Kidney (tissue), 14 donors: ENCODE measurements around the gene ACSF3. TPM values are rescaled to one million over a fixed set of nuclear protein-coding genes. Genes with fewer than 3 reads are reported as not detected.

Experiments used
- DNase-seq, 5 donors: peaks; one replicate each; pipeline ENCODE4 v3.0.0-alpha.2; 2013 to 2020
- FAIRE-seq: peaks from 2 replicates; lab custom pipeline; 2012; peaks lifted over from hg19 to GRCh38; lab: Jason Lieb, UNC
- H3K27ac ChIP-seq, 2 donors: one replicate each; pipeline ENCODE4 v1.7.0; 2013; ENCODE audit warnings: low read depth in 2 of 2, low read length in 2 of 2, inconsistent platforms in 1 of 2
- H3K27me3 ChIP-seq: one replicate; pipeline ENCODE4 v1.7.1; 2013; ENCODE audit warnings: low read length, inconsistent platforms; ENCODE audit not compliant: control insufficient read depth, insufficient read depth
- H3K36me3 ChIP-seq, 3 donors: one replicate each; pipeline versions ENCODE4 v1.7.0 to v1.7.1; 2013; ENCODE audit warnings: low read length in 3 of 3, control low read depth in 1 of 3, inconsistent platforms in 1 of 3; ENCODE audit not compliant: insufficient read depth in 3 of 3, control insufficient read depth in 2 of 3
- H3K4me1 ChIP-seq, 3 donors: one replicate each; pipeline versions ENCODE4 v1.7.0 to v1.7.1; 2013; ENCODE audit warnings: low read length in 3 of 3, inconsistent platforms in 1 of 3, low read depth in 1 of 3; ENCODE audit not compliant: control insufficient read depth in 2 of 3, insufficient read depth in 2 of 3
- H3K4me3 ChIP-seq, 3 donors: one replicate each; pipeline versions ENCODE4 v1.7.0 to v1.8.1; 2013; ENCODE audit warnings: low read length in 3 of 3, control low read depth in 1 of 3, inconsistent platforms in 1 of 3
- H3K9ac ChIP-seq, 3 donors: one replicate each; pipeline versions ENCODE4 v1.7.0 to v1.7.1; 2013; ENCODE audit warnings: low read length in 3 of 3, control low read depth in 1 of 3, inconsistent platforms in 1 of 3
- H3K9me3 ChIP-seq, 3 donors: one replicate each; pipeline versions ENCODE4 v1.7.0 to v1.7.1; 2013; ENCODE audit warnings: low read length in 3 of 3, control low read depth in 1 of 3, inconsistent platforms in 1 of 3; ENCODE audit not compliant: control insufficient read depth in 2 of 3, insufficient read depth in 1 of 3
- intact Hi-C: fragments of 100-400 bp; cut with DNase I; formaldehyde crosslinking; loops from one replicate; pipeline ENCODE4 v1.11.1; 2022
- polyA plus RNA-seq: library from polyadenylated mRNA; stranded (reverse); fragments of 350-450 nt; fragmentation: Illumina TruSeq; extraction: RNeasy Lipid Tissue Mini Kit (QIAGEN cat#74804); gene quantifications from one replicate; pipeline ENCODE4 v1.2.3, GENCODE V29; 2014; ENCODE audit warnings: low read depth, low replicate concordance; ENCODE audit not compliant: insufficient read depth
- total RNA-seq: library from RNA; stranded (reverse); fragmentation: NEBNext Ultra II Directional; extraction: Animal tissue kit (Norgen Biotek cat#: 25700); gene quantifications from one replicate; pipeline ENCODE4 v1.2.1, GENCODE V29; 2021
- TF ChIP-seq, protein P1 (sequence below): IDR thresholded peaks from 3 replicates; pipeline ENCODE4 v1.5.1; 2012; ENCODE audit warnings: mild to moderate bottlenecking, moderate library complexity, borderline replicate concordance; ENCODE audit not compliant: insufficient read depth; ENCODE audit errors: extremely low read depth
- donor health status: control.
- donor health status: control.
- donor health status: control.
- donor health status: control.
- donor health status: control.
- donor health status: DM: yes; HTN: yes; CAD: no.
- donor health status: Normal renal cell carcinoma (clear cell type).

The ACSF3 gene
- total and polyA plus RNA-seq, 2 donors from 2014 or later, result 33.2 to 39.0 TPM

DNA sequence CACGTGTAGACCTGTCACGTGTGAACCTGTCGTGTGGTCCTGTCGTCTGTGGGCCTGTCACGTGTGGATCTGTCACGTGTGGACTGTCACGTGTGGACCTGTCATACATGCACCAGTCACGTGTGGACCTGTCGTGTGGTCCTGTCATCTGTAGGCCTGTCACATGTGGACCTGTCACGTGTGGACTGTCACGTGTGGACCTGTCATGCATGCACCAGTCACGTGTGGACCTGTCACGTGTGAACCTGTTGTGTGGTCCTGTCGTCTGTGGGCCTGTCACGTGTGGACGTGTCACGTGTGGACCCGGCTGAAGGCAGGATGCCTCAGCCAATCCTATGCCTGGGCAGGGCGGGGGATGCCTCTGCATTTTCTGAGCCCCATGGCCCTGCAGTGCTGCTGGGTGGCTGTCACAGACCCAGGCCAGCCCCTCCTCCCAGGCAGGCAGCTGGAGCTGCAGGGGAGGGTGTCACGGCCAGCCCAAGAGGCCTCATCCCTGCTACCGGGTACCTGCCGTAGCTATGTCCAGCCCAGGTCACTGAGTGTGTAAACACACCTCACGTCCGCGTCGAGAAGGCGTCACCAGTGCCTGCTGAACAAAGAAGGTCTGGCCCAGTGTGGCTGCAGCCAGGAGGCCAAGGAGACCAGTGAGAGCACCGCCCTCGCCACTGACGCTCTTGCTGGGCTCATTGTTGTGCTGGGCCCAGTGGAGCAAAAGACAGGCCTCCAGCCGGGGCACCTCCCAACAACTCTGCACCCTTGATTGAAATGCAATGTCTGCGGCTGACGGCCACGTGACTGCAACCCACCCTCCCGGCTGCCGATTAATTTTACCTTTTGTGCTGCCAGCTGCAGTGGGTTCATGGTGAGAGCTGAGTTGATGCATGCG, 18.6 kb upstream of the ACSF3 start:
- FAIRE-seq, result no peak
- no peaks in the 10 kb centered on the region for H3K27me3 ChIP-seq
- no peaks in the 10 kb centered on the region for H3K4me1 ChIP-seq
- DNase-seq, result no peak
- intact Hi-C loops, result no loop called here
- peaks cover 0 to 2% (median 0%) of the 10 kb centered on the region in 3 donors for H3K36me3 ChIP-seq
- no peak overlapping the region for H3K4me3 ChIP-seq
- no peak overlapping the region for H3K9ac ChIP-seq
- no peak overlapping the region for H3K27ac ChIP-seq
- H3K9me3 ChIP-seq, result no peaks in the 10 kb centered on the region
- TF ChIP-seq, protein P1, sequence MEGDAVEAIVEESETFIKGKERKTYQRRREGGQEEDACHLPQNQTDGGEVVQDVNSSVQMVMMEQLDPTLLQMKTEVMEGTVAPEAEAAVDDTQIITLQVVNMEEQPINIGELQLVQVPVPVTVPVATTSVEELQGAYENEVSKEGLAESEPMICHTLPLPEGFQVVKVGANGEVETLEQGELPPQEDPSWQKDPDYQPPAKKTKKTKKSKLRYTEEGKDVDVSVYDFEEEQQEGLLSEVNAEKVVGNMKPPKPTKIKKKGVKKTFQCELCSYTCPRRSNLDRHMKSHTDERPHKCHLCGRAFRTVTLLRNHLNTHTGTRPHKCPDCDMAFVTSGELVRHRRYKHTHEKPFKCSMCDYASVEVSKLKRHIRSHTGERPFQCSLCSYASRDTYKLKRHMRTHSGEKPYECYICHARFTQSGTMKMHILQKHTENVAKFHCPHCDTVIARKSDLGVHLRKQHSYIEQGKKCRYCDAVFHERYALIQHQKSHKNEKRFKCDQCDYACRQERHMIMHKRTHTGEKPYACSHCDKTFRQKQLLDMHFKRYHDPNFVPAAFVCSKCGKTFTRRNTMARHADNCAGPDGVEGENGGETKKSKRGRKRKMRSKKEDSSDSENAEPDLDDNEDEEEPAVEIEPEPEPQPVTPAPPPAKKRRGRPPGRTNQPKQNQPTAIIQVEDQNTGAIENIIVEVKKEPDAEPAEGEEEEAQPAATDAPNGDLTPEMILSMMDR, result no peak

DNA sequence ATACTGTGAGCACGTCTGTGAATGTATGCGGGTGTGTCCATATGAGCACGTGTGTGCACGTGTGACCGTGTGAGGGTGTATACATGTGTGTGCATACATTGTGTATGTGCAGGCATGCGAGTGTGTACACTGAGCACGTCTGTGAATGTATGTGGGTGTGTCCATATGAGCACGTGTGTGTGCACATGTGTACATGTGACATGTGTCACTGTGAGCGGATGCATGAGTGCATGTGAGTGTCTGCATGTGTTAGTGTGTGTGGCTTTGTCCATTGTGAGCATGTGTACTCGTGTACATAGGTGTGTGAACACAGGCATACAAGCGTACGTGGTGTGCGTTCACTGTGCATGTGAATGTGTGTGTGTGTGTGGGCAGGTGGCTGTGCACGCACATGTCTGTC, 17.5 kb upstream of the ACSF3 start:
- no peaks in the 10 kb centered on the region for H3K4me1 ChIP-seq
- no peak for FAIRE-seq
- TF ChIP-seq, protein P1, result no peak

DNA sequence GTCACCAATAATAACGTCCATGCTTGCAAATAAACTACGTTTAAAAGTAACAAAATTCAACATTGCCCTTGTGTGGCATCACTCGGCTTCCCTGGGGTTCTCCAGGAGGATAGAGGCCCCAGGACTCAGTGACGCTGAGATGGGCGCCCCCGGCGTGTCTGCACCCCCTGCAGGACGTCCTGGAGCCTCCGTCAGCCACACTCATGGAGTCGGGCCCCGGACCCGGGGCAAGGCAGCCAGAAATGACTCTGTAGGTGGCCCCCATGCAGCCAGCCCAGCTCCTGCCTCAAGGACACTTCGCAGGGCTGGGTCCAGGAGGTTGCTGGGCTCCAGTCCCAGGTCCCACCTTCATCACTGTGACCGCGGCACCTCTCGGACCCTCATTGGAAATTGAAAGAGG, 16.6 kb upstream of the ACSF3 start:
- no peak for FAIRE-seq

More for the DNA sequence above, 17.5 kb upstream of the ACSF3 start:
- Histone ChIP-seq H3K27ac (no peak overlapping the region), H3K4me3 (peak overlapping the region in 1 of 3 donors; percentile 20), H3K9me3 (no peaks in the 10 kb centered on the region), H3K27me3 (no peaks in the 10 kb centered on the region), H3K36me3 (peaks cover 0 to 2% (median 0%) of the 10 kb centered on the region in 3 donors), H3K9ac (no peak overlapping the region)
- intact Hi-C loops, result no loop called here
- no peak for DNase-seq

More for the DNA sequence above, 16.6 kb upstream of the ACSF3 start:
- Histone ChIP-seq H3K27me3 (no peaks in the 10 kb centered on the region), H3K4me3 (no peak overlapping the region), H3K9ac (no peak overlapping the region), H3K27ac (no peak overlapping the region), H3K36me3 (peaks cover 0 to 2% (median 0%) of the 10 kb centered on the region in 3 donors), H3K4me1 (no peaks in the 10 kb centered on the region), H3K9me3 (no peaks in the 10 kb centered on the region)
- intact Hi-C loops, result no loop called here
- DNase-seq, result no peak
- TF ChIP-seq, protein P1, result no peak
